HG03520 (cell line): ENCODE results near the gene SLC13A2.
"Not testable (repeated sequence)": the region's sequence is repeated elsewhere in the genome, so short reads cannot be mapped to it uniquely, and the experiment has no call there.

ENCODE experiments used
- ATAC-seq: cut with Tn5 transposase; IDR thresholded peaks from one replicate; pipeline ENCODE4 v1.9.1; 2021; ENCODE audit warnings: mild to moderate bottlenecking, moderate library complexity; ENCODE audit not compliant: unreplicated experiment

SLC13A2 gene

GRCh38 chr17:28513476-28513875, 40.0 kb downstream of the SLC13A2 start:
- ATAC-seq, result no peak

GRCh38 chr17:28514561-28515002, 41.1 kb downstream of the SLC13A2 start:
- ATAC-seq, result no peak

- no peak for ATAC-seq
Observed at GRCh38 chr17:28515518-28515917, 42.1 kb downstream of the SLC13A2 start.

GRCh38 chr17:28518132-28518531, 44.7 kb downstream of the SLC13A2 start:
- no peak for ATAC-seq

GRCh38 chr17:28518578-28518977, 45.1 kb downstream of the SLC13A2 start:
- ATAC-seq, result no peak

- no peak for ATAC-seq
Observed at GRCh38 chr17:28519236-28519635, 45.8 kb downstream of the SLC13A2 start.

GRCh38 chr17:28520687-28521086, 47.2 kb downstream of the SLC13A2 start:
- no peak for ATAC-seq

GRCh38 chr17:28521311-28522085, 48.1 kb downstream of the SLC13A2 start:
- ATAC-seq, result no peak

GRCh38 chr17:28522281-28522680, 48.8 kb downstream of the SLC13A2 start:
- ATAC-seq, result not testable (repeated sequence)

- ATAC-seq, result no peak
Observed at GRCh38 chr17:28523186-28523585, 49.7 kb downstream of the SLC13A2 start.

GRCh38 chr17:28523876-28524275, 50.4 kb downstream of the SLC13A2 start:
- no peak for ATAC-seq

GRCh38 chr17:28524476-28525424, 51.3 kb downstream of the SLC13A2 start:
- ATAC-seq, result no peak

- no peak for ATAC-seq
Observed at GRCh38 chr17:28526381-28526780, 52.9 kb downstream of the SLC13A2 start.

- no peak for ATAC-seq
Observed at GRCh38 chr17:28527181-28527681, 53.8 kb downstream of the SLC13A2 start.

GRCh38 chr17:28527859-28528258, 54.4 kb downstream of the SLC13A2 start:
- no peak for ATAC-seq

GRCh38 chr17:28528327-28529012, 55.0 kb downstream of the SLC13A2 start:
- no peak for ATAC-seq

- no peak for ATAC-seq
Observed at GRCh38 chr17:28529013-28529400, 55.6 kb downstream of the SLC13A2 start.

GRCh38 chr17:28530250-28530649, 56.8 kb downstream of the SLC13A2 start:
- ATAC-seq, result no peak

- no peak for ATAC-seq
Observed at GRCh38 chr17:28530926-28531325, 57.5 kb downstream of the SLC13A2 start.

- no peak for ATAC-seq
Observed at GRCh38 chr17:28532050-28532960, 58.9 kb downstream of the SLC13A2 start.
